ENCODE measurements around the gene ISM2.

Gene ISM2

GRCh38 chr14:77507762-77508161 is 9.1 kb upstream of the ISM2 start:
- DNase-seq: no peak

- no peak for DNase-seq
These were observed 6.4 kb upstream of the ISM2 start for GRCh38 chr14:77505031-77505430.

GRCh38 chr14:77503138-77503537 is 4.5 kb upstream of the ISM2 start:
- DNase-seq: no peak

- no peak for DNase-seq
These were observed 3.6 kb upstream of the ISM2 start for GRCh38 chr14:77502109-77502782.

- peak; percentile 21 for DNase-seq
These were observed 440 bp upstream of the ISM2 start for GRCh38 chr14:77498984-77499527.

GRCh38 chr14:77495334-77495733 is 3.3 kb downstream of the ISM2 start:
- DNase-seq: no peak

GRCh38 chr14:77491056-77491455 is 7.6 kb downstream of the ISM2 start:
- no peak for DNase-seq

GRCh38 chr14:77490347-77490986 is 8.1 kb downstream of the ISM2 start:
- DNase-seq: no peak

- no peak for DNase-seq
These were observed 9.6 kb downstream of the ISM2 start for GRCh38 chr14:77489041-77489440.

- DNase-seq: peak; percentile 90
These were observed 10.1 kb downstream of the ISM2 start for GRCh38 chr14:77488558-77488957.

- DNase-seq: no peak
These were observed 12.5 kb downstream of the ISM2 start for GRCh38 chr14:77485901-77486678.

- no peak for DNase-seq
These were observed 13.4 kb downstream of the ISM2 start for GRCh38 chr14:77485256-77485655.

GRCh38 chr14:77482422-77482821 is 16.2 kb downstream of the ISM2 start:
- no peak for DNase-seq

- DNase-seq: no peak
These were observed 19.8 kb downstream of the ISM2 start for GRCh38 chr14:77478796-77479195.

- DNase-seq: no peak
These were observed 20.6 kb downstream of the ISM2 start for GRCh38 chr14:77478029-77478428.

- no peak for DNase-seq
These were observed 23.0 kb downstream of the ISM2 start for GRCh38 chr14:77475432-77476115.

- no peak for DNase-seq
These were observed 24.0 kb downstream of the ISM2 start for GRCh38 chr14:77474479-77475177.

- DNase-seq: no peak
These were observed 24.7 kb downstream of the ISM2 start for GRCh38 chr14:77473921-77474320.

GRCh38 chr14:77470224-77470870 is 28.3 kb downstream of the ISM2 start:
- no peak for DNase-seq

- DNase-seq: no peak
These were observed 29.1 kb downstream of the ISM2 start for GRCh38 chr14:77469539-77469938.

GRCh38 chr14:77469067-77469505 is 29.5 kb downstream of the ISM2 start:
- no peak for DNase-seq

- peak; percentile 55 for DNase-seq
These were observed 30.8 kb downstream of the ISM2 start for GRCh38 chr14:77467801-77468200.

Measured in NCI-H2171 (cell line).